Activated T-cell treated with anti-CD3 and anti-CD28 coated beads, Interleukin-2, amount 50 U/mL, for 72 hours (primary cell): ENCODE measurements around the gene BAK1. TPM values are rescaled to one million over a fixed set of nuclear protein-coding genes. Genes with fewer than 3 reads are reported as not detected.
"Not testable (repeated sequence)": the region's sequence is repeated elsewhere in the genome, so short reads cannot be mapped to it uniquely, and the experiment has no call there.

Source experiments
- ATAC-seq, 2 donors: fragments of 150-1000 bp; cut with Tn5 transposase; replicated peaks in 1 of 2; 2 replicates each; pipeline ENCODE4 v1.10.0; 2021; ENCODE audit warnings: moderate library complexity in 2 of 2, mild to moderate bottlenecking in 1 of 2
- DNase-seq, 2 donors: peaks; one replicate each; pipeline ENCODE4 v3.0.0; 2021 to 2022; ENCODE audit warnings: mixed read lengths in 1 of 2
- H3K27ac Mint-ChIP-seq: one replicate; pipeline ENCODE4 v1.8.0; 2022; ENCODE audit warnings: mild to moderate bottlenecking, moderate library complexity, mixed read lengths
- H3K27me3 Mint-ChIP-seq: one replicate; pipeline ENCODE4 v1.8.0; 2022; ENCODE audit warnings: low read depth, mixed read lengths
- H3K36me3 Mint-ChIP-seq, 2 donors: one replicate each; pipeline ENCODE4 v1.8.0; 2022; ENCODE audit warnings: mixed read lengths in 2 of 2, mild to moderate bottlenecking in 1 of 2; ENCODE audit not compliant: insufficient read depth in 2 of 2
- H3K4me1 Mint-ChIP-seq: one replicate; pipeline ENCODE4 v1.8.0; 2022; ENCODE audit warnings: low read depth, mixed read lengths
- H3K4me3 Mint-ChIP-seq, 2 donors: one replicate each; pipeline ENCODE4 v1.8.0; 2022; ENCODE audit warnings: mild to moderate bottlenecking in 2 of 2, mixed read lengths in 2 of 2, moderate library complexity in 2 of 2
- H3K9me3 Mint-ChIP-seq, 2 donors: one replicate each; pipeline ENCODE4 v1.8.0; 2022; ENCODE audit warnings: mixed read lengths in 2 of 2
- total RNA-seq, 2 donors: library from RNA; stranded (reverse); gene quantifications; one replicate each; pipeline ENCODE4 v1.2.3, GENCODE V29; 2022

BAK1 gene
- total RNA-seq, 2 donors from 2014 or later: 54.9 to 55.4 TPM

DNA sequence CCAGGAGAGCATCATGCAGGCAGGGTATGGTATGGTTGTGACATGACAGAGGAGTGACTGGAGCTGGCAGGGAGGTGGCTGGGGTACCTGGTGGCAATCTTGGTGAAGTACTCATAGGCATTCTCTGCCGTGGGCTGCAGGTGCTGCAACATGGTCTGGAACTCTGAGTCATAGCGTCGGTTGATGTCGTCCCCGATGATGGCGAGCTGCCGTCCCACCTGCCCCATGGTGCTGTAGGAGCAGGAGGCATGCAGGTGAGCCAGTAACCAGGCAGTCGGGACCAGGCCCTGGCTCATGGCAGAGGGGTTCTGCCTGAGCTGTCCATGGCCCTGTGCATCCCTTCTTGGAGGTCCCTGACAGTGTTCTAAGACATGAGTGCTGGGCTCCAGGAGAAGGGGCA is 4.9 kb downstream of the BAK1 start:
- Mint-ChIP-seq H3K27me3 (no peaks in the 10 kb centered on the region), H3K4me3 (no peak overlapping the region), H3K36me3 (peaks cover 15 to 25% of the 10 kb centered on the region in 2 donors), H3K9me3 (no peaks in the 10 kb centered on the region), H3K4me1 (peaks cover 42% of the 10 kb centered on the region), H3K27ac (peak overlapping the region; percentile 75)
- ATAC-seq (no peak), DNase-seq (no peak)

DNA sequence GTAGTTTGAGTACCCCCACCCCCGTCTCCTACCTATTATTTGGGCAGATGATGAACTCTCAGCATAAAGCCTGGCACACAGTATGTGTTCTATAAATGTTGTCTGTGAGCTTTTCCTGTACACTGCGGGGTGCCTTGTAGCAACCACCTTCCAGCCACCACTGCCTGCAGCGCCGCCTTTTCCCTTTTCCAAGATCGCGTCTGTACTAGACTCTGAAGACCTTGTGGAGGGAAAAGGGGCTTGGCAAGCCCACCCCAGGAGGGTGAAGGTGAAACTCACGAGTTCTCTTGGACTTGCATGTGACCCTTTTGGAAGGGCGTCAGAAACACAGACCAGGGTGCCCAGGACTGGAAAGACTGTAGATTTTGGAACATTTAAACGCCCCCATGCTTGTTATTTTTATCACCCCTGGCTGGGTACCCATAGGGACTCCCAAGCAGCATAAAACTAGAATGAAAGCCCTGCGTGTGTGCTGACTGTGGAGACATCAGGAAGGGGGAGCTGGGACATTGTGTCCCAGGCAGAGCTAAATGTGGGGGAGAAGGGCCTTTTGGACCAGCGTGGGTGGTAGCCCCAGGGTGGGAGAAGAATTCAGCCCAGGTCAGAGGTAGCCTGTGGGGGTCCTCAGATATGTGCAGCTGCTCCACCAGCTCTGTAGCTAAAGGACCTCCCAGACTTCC is 8.3 kb downstream of the BAK1 start:
- Mint-ChIP-seq H3K4me1 (peaks cover 40% of the 10 kb centered on the region), H3K27ac (peak overlapping the region; percentile 98), H3K4me3 (peak overlapping the region; percentile 91 to 92), H3K9me3 (peaks cover 0 to 2% of the 10 kb centered on the region in 2 donors), H3K27me3 (no peaks in the 10 kb centered on the region), H3K36me3 (peaks cover 8 to 17% of the 10 kb centered on the region in 2 donors)
- ATAC-seq: no peak
- DNase-seq: no peak

DNA sequence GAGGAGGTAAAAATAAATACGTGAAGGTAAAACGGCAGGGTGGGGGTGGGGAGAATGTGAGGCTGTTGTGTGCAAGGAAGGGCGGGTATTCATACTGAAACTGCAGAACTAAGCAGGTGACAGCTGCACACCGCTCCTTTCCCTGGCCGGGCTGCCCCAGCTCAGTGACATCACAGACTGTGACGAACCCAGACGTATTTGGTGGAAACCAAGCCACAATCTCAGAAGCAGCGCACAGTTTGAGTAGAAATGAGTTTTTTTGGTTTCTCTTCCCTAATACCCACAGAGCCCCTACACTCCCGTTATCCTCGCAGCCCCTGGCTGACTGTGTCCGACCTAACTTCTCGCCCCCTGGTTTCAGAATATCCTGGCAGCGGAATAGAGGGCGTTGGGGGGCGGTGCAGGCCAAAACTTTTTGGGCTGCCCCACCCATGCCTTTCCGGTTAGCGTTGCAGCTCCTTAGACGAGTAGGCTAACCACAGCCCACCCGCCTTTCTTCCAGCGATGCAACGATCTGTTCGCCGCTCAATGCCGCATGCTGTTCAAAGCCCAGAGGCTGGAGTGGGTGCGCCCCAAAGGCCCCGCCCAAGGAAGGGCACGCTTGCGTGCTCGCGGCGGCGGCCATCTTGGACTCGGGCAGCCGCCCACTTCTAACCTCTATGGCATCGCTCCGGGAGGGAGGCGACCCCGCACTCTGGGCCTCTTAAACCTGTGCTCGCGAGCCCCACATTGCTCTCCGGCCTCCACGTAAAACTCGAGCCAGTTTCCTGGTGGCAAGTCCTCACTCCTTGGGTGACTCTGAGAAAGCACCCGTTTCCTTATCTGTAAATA is 9.1 kb downstream of the BAK1 start:
- DNase-seq (peak; percentile 95 to 98), ATAC-seq (peak; percentile 89 to 90)
- peaks cover 40% of the 10 kb centered on the region for H3K4me1 Mint-ChIP-seq
- no peaks in the 10 kb centered on the region for H3K27me3 Mint-ChIP-seq
- H3K27ac Mint-ChIP-seq: peak overlapping the region; percentile 98
- peaks cover 0 to 2% of the 10 kb centered on the region in 2 donors for H3K9me3 Mint-ChIP-seq
- peaks cover 8 to 15% of the 10 kb centered on the region in 2 donors for H3K36me3 Mint-ChIP-seq
- peak overlapping the region; percentile 91 to 92 for H3K4me3 Mint-ChIP-seq

DNA sequence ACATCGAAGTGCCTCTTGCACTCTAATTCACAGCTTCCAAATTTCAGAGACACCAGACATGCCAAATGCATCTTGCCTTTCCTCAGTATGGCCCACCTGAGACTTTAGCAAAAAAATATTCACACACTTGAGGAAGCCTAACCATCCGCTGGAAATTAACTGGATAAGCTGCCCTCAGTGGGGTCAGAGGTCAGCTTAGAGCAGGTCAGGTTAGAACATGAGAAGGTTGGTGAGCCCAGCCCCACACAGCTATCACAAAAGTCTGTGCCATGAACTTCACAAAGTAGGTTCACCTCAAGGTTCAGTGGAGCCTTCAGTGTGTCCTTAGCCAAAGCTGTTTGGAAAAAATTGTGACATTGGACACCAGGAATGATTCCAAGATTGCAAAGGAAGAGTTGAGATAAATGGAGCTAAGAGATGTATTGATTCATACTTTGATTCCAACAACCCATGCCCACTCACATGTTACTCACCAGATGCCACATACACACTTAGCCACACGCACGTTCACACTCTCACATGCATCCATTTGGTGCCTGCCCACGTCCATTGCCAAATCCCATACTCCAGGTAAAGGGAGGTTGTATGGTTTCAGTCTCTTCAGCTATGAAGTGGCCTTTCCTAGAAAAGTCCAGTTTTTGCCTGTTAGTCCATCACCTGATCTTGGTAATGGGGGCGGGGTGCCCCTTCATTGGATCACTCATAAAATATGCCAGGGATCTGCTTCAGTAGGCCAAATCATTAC is 11.1 kb downstream of the BAK1 start:
- DNase-seq: peak in 1 of 2 donors; percentile 29
- H3K4me3 Mint-ChIP-seq: peak overlapping the region; percentile 18 to 41
- no peak for ATAC-seq

DNA sequence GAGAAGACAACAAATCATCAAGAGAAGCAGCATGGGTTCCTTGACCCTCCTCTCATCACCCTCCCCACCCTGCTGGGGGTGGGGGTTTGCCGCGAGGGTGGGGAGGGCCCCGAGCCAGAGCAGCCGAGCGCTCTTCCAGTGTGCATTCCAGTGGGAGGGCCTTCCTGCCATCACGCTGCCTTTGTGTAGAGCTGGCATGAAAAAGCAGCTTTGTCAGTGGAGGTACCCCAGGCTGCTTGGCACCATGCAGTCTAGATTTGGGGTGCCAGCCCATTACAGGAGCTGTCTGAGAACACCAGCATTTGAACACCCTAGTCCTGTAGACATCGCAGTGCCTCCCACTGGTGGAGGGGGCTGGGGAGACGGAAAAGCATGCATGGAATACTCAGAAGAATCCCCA is 12.2 kb downstream of the BAK1 start:
- no peaks in the 10 kb centered on the region for H3K27me3 Mint-ChIP-seq
- no peak overlapping the region for H3K4me3 Mint-ChIP-seq
- H3K4me1 Mint-ChIP-seq: peaks cover 44% of the 10 kb centered on the region
- H3K9me3 Mint-ChIP-seq: peaks cover 0 to 2% of the 10 kb centered on the region in 2 donors
- no peak overlapping the region for H3K27ac Mint-ChIP-seq
- ATAC-seq (no peak), DNase-seq (no peak)
- peaks cover 4 to 8% of the 10 kb centered on the region in 2 donors for H3K36me3 Mint-ChIP-seq

More for the DNA sequence above, 11.1 kb downstream of the BAK1 start:
- Mint-ChIP-seq H3K9me3 (peaks cover 0 to 2% of the 10 kb centered on the region in 2 donors), H3K4me1 (peaks cover 40% of the 10 kb centered on the region), H3K36me3 (peaks cover 4 to 8% of the 10 kb centered on the region in 2 donors), H3K27ac (peak overlapping the region; percentile 69), H3K27me3 (no peaks in the 10 kb centered on the region)

DNA sequence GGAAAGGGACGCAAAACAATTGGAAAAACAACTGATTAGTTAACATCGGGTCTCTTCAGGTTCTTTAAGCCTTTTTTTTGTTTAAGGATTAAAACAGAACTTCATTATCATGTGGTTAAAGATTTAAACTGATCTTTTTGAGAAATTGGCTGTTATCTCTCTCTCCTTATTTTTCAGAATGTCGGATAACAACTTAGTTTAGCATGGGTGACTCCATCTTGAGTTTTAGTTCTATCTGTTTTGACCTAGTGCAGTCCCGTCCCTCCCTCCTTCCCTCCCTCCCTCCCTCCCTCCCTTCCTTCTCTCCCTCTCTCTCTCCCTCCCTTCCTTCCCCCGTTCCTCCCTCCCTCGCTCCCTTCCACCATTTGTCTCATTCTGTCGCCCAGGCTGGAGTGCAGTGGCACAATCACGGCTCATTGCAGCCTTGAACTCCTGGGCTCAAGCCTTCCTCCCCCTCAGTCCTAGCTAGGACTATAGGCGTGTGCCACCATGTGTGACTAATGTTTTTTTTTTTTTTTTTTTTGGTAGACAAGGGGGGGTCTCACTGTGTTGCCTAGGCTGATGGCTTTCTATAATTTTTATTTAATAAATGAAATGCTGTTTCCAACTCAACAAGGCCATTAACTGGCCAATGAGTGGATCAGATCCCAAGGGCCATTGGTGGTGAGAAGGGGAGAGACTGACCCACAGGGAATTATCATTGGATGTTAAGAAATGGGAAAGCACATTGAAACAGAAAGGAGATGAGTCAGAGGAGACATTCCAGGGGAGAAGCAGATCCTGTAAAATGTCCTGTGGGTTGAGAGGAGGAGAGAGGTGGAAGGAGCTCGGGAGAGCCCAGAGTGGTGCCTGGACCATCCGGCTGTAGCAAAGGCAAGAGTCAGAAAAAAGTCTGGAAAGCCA is 13.6 kb downstream of the BAK1 start:
- H3K9me3 Mint-ChIP-seq: peaks cover 0 to 2% of the 10 kb centered on the region in 2 donors

DNA sequence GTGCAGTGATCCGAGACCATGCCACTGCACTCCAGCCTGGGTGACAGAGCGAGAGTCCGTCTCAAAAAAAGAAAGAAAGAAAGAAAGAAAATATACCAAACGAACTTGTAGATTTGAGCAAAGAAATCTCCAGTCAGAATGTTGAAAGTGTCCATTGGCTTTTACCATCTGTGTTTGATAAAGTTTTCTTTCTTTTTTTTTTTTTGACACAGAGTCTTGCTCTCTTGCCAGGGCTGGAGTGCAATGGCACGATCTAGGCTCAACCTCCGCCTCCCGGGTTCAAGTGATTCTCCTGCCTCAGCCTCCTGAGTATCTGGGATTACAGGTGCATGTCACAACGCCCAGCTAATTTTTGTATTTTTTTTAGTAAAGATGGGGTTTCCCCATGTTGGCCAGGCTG is 21.3 kb downstream of the BAK1 start:
- no peak overlapping the region for H3K4me3 Mint-ChIP-seq
- H3K36me3 Mint-ChIP-seq: no peaks in the 10 kb centered on the region
- no peak overlapping the region for H3K27ac Mint-ChIP-seq
- no peaks in the 10 kb centered on the region for H3K9me3 Mint-ChIP-seq
- DNase-seq (no peak), ATAC-seq (no peak)
- H3K27me3 Mint-ChIP-seq: no peaks in the 10 kb centered on the region
- H3K4me1 Mint-ChIP-seq: peaks cover 15% of the 10 kb centered on the region

More for the DNA sequence above, 13.6 kb downstream of the BAK1 start:
- ATAC-seq: no peak
- Mint-ChIP-seq H3K4me1 (peaks cover 36% of the 10 kb centered on the region), H3K36me3 (peaks cover 1 to 4% of the 10 kb centered on the region in 2 donors), H3K4me3 (no peak overlapping the region), H3K27ac (no peak overlapping the region), H3K27me3 (no peaks in the 10 kb centered on the region)
- no peak for DNase-seq

DNA sequence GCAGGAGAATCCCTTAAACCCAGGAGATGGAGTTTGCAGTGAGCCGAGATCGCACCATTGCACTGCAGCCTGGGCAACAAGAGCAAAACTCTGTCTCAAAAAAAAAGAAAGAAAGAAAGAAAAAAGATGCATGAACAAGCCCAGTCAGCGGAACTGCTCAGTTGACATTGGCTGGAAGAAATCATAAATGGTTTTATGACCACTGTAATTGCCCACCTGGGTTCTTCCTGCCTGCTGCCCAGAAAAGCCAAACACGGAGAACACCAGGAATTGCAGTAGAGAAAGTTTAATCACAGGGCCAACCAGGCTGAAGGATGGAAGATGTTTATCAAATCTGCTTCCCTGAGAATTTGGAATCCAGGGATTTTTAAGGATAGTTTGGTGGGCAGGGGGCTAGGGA is 22.7 kb downstream of the BAK1 start:
- Mint-ChIP-seq H3K4me3 (no peak overlapping the region), H3K27me3 (no peaks in the 10 kb centered on the region), H3K9me3 (no peaks in the 10 kb centered on the region), H3K27ac (no peak overlapping the region), H3K36me3 (no peaks in the 10 kb centered on the region), H3K4me1 (peaks cover 8% of the 10 kb centered on the region)
- ATAC-seq: no peak
- no peak for DNase-seq

DNA sequence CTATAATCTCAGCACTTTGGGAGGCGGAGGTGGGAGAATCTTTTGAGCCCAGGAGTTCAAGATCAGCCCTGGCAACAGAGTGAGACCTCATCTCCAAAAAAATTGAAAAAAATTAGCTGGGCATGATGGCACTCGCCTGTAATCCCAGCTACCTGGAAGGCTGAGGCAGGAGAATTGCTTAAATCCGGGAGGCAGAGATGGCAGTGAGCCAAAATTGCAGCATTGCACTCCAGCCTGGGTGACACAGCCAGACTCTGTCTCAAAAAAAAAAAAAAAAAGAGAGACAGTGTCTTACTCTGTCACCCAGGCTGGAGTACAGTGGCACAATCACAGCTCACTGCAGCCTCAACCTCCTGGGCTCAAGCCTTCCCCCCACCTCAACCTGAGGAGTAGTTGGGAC is 27.2 kb downstream of the BAK1 start:
- H3K4me3 Mint-ChIP-seq, H3K9me3 Mint-ChIP-seq, H3K27ac Mint-ChIP-seq, ATAC-seq, H3K36me3 Mint-ChIP-seq, DNase-seq, H3K27me3 Mint-ChIP-seq: not testable (repeated sequence)
- H3K4me1 Mint-ChIP-seq: peaks cover 23% of the 10 kb centered on the region

DNA sequence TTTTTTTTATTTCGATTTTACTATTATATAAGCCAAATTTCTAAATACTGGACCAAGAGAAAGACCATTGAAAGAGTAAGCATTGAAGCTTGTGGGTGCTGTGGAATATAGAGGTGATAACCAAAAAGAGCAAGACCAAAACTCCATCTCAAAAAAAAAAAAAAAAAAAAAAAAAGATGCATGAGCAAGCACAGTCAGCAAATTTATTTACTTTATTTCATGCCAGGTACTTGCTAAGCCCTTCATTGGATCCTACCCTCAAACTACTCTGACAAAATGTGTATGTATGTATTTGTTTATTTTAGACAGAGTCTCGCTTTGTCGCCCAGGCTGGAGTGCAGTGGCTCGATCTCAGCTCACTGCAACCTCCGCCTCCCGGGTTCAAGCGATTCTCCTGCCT is 27.8 kb downstream of the BAK1 start:
- no peak overlapping the region for H3K4me3 Mint-ChIP-seq
- ATAC-seq (no peak), DNase-seq (no peak)
- H3K27me3 Mint-ChIP-seq: no peaks in the 10 kb centered on the region
- H3K4me1 Mint-ChIP-seq: peaks cover 27% of the 10 kb centered on the region
- H3K36me3 Mint-ChIP-seq: peaks cover 0 to 2% of the 10 kb centered on the region in 2 donors
- H3K27ac Mint-ChIP-seq: no peak overlapping the region
- H3K9me3 Mint-ChIP-seq: no peaks in the 10 kb centered on the region

DNA sequence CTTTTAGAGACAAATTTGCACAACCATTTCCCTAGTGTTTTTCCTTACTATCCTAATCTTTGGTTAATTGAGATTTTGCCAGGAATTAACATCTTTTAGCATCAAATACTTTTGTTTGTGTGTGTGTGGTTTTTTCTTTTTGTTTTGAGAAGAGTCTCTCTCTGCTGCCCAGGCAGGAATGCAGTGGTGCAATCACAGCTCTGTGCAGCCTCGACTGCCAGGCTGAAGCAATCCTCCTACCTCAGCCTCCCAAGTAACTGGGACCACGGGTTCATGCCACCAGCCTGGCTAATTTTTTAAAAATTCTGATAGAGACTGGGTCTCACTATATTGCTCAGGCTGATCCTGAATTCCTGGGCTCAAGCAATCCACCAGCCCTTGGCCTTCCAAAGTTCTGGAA is 28.5 kb downstream of the BAK1 start:
- peaks cover 0 to 2% of the 10 kb centered on the region in 2 donors for H3K36me3 Mint-ChIP-seq
- H3K27me3 Mint-ChIP-seq: no peaks in the 10 kb centered on the region
- H3K27ac Mint-ChIP-seq: peak overlapping the region; percentile 42
- ATAC-seq: no peak
- no peak overlapping the region for H3K4me3 Mint-ChIP-seq
- no peak for DNase-seq
- H3K4me1 Mint-ChIP-seq: peaks cover 25% of the 10 kb centered on the region
- H3K9me3 Mint-ChIP-seq: no peaks in the 10 kb centered on the region

DNA sequence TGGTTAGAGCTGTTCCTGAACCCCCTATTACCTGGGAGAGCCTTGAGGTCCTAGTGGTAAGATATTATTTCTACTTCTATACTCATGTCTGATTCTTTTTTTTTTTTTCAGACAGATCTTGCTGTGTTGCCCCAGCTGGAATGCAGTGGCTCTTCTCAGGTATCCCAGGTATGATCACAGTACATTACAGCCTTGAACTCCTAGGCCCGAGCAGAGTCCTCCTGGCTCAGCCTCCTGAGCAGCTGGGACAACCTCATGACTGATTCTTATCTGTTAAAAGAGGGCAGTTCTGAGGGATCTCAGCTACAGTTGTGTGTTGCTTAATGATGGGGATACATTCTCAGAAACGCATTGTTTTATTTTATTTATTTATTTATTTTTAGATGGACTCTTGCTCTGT is 30.2 kb downstream of the BAK1 start:
- no peaks in the 10 kb centered on the region for H3K27me3 Mint-ChIP-seq
- H3K4me3 Mint-ChIP-seq: no peak overlapping the region
- DNase-seq: no peak
- no peak overlapping the region for H3K27ac Mint-ChIP-seq
- H3K36me3 Mint-ChIP-seq: peaks cover 0 to 2% of the 10 kb centered on the region in 2 donors
- peaks cover 25% of the 10 kb centered on the region for H3K4me1 Mint-ChIP-seq
- H3K9me3 Mint-ChIP-seq: no peaks in the 10 kb centered on the region
- no peak for ATAC-seq
